Measurements from ENCODE around the gene NKG7. TPM values are rescaled to one million over a fixed set of nuclear protein-coding genes. Genes with fewer than 3 reads are reported as not detected.

NKG7 gene
- total and polyA plus RNA-seq, 2 of the 13 experiments (the other 11 are each of a cell fraction or from before 2014, with no cell fraction given): 0.40 TPM; not detected in 1

DNA sequence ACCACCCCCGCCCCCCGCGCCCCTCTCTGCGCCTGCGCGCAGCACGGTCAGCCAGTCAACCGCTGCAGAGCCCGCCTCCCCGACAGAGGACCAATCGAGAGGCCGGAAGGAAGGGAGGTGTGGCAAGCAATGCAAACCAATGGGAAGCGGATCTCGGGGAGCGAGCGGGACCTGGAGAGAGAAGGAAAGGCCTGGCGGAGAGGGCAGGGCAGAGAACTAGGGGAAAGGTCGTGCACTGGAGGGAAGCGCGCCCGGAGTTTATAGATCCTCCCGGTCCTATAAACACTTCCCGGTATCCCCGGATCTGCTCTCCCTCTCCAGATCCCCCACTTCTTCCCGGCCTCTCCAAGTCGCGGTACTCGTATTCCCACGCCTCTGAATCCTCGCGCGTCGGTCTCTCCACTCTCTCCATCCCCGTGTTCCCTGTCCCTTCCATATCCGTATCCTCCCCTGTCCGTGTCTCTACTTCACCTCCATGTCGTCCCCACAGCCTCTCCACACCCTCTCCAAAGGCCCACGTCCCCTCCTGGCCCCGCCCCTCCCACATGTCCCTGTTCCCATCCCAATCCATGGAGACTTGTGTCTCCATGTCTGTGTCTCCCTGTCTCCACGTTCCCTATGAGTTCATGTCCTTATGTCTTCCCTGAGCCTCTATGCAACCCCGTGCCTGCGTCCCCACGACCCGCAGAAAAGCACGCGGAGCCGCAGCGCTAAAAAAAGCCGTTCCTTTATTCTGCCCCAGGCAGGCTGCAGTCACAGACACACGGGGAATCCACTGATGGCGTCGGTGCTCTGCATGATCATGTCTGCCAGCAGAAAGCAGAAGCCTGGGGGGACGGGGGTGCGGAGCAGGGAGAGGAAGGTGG is 5.8 kb downstream of the NKG7 start (continued):
- TF ChIP-seq IKZF1 (IDR thresholded peaks at IDR 0.05) (no peak), NR3C1 (CRISPR knock-in tag; IDR thresholded peaks at IDR 0.05) (no peak), ZNF205 (CRISPR knock-in tag; IDR thresholded peaks at IDR 0.05) (no peak), STAT5B (CRISPR knock-in tag; IDR thresholded peaks at IDR 0.05) (no peak), ZEB1 (IDR thresholded peaks at IDR 0.05; ENCODE audit: insufficient replicate concordance, low read depth) (peak; percentile 45), JUN (CRISPR knock-in tag; IDR thresholded peaks at IDR 0.05) (no peak), NR2C2 (CRISPR knock-in tag; IDR thresholded peaks at IDR 0.05; ENCODE audit: borderline replicate concordance) (no peak), PRMT3 (CRISPR knock-in tag; IDR thresholded peaks at IDR 0.05; ENCODE audit: borderline replicate concordance, low read depth) (no peak), KMT2A (CRISPR knock-in tag; IDR thresholded peaks at IDR 0.05) (no peak; the same call in 1 of the 2 replicates), HNRNPH1 (optimal IDR thresholded peaks at IDR 0.05; ENCODE audit: low read depth, low read length) (peak; percentile 90), SATB2 (CRISPR knock-in tag; IDR thresholded peaks at IDR 0.05) (no peak), HMG20A (CRISPR knock-in tag; IDR thresholded peaks at IDR 0.05; ENCODE audit: borderline replicate concordance) (no peak)
- TF ChIP-seq, protein P1, sequence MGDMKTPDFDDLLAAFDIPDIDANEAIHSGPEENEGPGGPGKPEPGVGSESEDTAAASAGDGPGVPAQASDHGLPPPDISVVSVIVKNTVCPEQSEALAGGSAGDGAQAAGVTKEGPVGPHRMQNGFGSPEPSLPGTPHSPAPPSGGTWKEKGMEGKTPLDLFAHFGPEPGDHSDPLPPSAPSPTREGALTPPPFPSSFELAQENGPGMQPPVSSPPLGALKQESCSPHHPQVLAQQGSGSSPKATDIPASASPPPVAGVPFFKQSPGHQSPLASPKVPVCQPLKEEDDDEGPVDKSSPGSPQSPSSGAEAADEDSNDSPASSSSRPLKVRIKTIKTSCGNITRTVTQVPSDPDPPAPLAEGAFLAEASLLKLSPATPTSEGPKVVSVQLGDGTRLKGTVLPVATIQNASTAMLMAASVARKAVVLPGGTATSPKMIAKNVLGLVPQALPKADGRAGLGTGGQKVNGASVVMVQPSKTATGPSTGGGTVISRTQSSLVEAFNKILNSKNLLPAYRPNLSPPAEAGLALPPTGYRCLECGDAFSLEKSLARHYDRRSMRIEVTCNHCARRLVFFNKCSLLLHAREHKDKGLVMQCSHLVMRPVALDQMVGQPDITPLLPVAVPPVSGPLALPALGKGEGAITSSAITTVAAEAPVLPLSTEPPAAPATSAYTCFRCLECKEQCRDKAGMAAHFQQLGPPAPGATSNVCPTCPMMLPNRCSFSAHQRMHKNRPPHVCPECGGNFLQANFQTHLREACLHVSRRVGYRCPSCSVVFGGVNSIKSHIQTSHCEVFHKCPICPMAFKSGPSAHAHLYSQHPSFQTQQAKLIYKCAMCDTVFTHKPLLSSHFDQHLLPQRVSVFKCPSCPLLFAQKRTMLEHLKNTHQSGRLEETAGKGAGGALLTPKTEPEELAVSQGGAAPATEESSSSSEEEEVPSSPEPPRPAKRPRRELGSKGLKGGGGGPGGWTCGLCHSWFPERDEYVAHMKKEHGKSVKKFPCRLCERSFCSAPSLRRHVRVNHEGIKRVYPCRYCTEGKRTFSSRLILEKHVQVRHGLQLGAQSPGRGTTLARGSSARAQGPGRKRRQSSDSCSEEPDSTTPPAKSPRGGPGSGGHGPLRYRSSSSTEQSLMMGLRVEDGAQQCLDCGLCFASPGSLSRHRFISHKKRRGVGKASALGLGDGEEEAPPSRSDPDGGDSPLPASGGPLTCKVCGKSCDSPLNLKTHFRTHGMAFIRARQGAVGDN (CRISPR knock-in tag; IDR thresholded peaks at IDR 0.05): peak; percentile 75
- TF ChIP-seq, protein P2, sequence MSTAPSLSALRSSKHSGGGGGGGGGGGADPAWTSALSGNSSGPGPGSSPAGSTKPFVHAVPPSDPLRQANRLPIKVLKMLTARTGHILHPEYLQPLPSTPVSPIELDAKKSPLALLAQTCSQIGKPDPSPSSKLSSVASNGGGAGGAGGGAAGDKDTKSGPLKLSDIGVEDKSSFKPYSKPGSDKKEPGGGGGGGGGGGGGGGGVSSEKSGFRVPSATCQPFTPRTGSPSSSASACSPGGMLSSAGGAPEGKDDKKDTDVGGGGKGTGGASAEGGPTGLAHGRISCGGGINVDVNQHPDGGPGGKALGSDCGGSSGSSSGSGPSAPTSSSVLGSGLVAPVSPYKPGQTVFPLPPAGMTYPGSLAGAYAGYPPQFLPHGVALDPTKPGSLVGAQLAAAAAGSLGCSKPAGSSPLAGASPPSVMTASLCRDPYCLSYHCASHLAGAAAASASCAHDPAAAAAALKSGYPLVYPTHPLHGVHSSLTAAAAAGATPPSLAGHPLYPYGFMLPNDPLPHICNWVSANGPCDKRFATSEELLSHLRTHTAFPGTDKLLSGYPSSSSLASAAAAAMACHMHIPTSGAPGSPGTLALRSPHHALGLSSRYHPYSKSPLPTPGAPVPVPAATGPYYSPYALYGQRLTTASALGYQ (CRISPR knock-in tag; IDR thresholded peaks at IDR 0.05): no peak
- TF ChIP-seq, protein P3, sequence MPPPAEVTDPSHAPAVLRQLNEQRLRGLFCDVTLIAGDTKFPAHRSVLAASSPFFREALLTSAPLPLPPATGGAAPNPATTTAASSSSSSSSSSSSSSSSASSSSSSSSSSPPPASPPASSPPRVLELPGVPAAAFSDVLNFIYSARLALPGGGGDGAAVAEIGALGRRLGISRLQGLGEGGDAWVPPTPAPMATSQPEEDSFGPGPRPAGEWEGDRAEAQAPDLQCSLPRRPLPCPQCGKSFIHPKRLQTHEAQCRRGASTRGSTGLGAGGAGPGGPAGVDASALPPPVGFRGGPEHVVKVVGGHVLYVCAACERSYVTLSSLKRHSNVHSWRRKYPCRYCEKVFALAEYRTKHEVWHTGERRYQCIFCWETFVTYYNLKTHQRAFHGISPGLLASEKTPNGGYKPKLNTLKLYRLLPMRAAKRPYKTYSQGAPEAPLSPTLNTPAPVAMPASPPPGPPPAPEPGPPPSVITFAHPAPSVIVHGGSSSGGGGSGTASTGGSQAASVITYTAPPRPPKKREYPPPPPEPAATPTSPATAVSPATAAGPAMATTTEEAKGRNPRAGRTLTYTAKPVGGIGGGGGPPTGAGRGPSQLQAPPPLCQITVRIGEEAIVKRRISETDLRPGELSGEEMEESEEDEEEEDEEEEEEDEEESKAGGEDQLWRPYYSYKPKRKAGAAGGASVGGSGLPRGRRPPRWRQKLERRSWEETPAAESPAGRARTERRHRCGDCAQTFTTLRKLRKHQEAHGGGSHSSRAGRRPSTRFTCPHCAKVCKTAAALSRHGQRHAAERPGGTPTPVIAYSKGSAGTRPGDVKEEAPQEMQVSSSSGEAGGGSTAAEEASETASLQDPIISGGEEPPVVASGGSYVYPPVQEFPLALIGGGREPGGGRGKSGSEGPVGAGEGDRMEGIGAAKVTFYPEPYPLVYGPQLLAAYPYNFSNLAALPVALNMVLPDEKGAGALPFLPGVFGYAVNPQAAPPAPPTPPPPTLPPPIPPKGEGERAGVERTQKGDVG (CRISPR knock-in tag; IDR thresholded peaks at IDR 0.05; ENCODE audit: borderline replicate concordance): no peak
- TF ChIP-seq, protein P4, sequence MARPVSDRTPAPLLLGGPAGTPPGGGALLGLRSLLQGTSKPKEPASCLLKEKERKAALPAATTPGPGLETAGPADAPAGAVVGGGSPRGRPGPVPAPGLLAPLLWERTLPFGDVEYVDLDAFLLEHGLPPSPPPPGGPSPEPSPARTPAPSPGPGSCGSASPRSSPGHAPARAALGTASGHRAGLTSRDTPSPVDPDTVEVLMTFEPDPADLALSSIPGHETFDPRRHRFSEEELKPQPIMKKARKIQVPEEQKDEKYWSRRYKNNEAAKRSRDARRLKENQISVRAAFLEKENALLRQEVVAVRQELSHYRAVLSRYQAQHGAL (CRISPR knock-in tag; IDR thresholded peaks at IDR 0.05; ENCODE audit: not compliant biosample characterization): no peak
- TF ChIP-seq, protein P5, sequence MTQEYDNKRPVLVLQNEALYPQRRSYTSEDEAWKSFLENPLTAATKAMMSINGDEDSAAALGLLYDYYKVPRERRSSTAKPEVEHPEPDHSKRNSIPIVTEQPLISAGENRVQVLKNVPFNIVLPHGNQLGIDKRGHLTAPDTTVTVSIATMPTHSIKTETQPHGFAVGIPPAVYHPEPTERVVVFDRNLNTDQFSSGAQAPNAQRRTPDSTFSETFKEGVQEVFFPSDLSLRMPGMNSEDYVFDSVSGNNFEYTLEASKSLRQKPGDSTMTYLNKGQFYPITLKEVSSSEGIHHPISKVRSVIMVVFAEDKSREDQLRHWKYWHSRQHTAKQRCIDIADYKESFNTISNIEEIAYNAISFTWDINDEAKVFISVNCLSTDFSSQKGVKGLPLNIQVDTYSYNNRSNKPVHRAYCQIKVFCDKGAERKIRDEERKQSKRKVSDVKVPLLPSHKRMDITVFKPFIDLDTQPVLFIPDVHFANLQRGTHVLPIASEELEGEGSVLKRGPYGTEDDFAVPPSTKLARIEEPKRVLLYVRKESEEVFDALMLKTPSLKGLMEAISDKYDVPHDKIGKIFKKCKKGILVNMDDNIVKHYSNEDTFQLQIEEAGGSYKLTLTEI (CRISPR knock-in tag; conservative IDR thresholded peaks at IDR 0.05): no peak

Data from HepG2 (cell line).